BLaER1 treated with 17β-estradiol and CSF1 and Interleukin-3, amounts not matched to agents 10 nM and 100 nM (cell line): ENCODE results near the gene IER5.
A peak's percentile ranks its signal among the peaks of the same experiment; 100 is the strongest.

ENCODE experiments used
- H3K27ac ChIP-seq, 11 experiments: shearing (Covaris generic); formaldehyde crosslinking; 2 replicates each; pipeline ENCODE4 v1.8.1; 2022
- H3K27me3 ChIP-seq, 11 experiments: shearing (Covaris generic); formaldehyde crosslinking; 2 replicates each; pipeline ENCODE4 v1.8.1; 2022
- H3K36me3 ChIP-seq, 11 experiments: shearing (Covaris generic); formaldehyde crosslinking; 2 replicates each; pipeline ENCODE4 v1.8.1; 2022
- H3K4me1 ChIP-seq, 10 experiments: shearing (Covaris generic); formaldehyde crosslinking; 2 replicates each; pipeline ENCODE4 v1.8.1; 2022
- H3K4me2 ChIP-seq, 11 experiments: shearing (Covaris generic); formaldehyde crosslinking; 2 replicates each; pipeline ENCODE4 v1.8.1; 2022
- H3K4me3 ChIP-seq, 10 experiments: shearing (Covaris generic); formaldehyde crosslinking; 2 replicates each; pipeline ENCODE4 v1.8.1; 2022
- H3K9ac ChIP-seq, 11 experiments: shearing (Covaris generic); formaldehyde crosslinking; 2 replicates each; pipeline ENCODE4 v1.8.1; 2022
- H3K9me3 ChIP-seq, 11 experiments: shearing (Covaris generic); formaldehyde crosslinking; replicated peaks in 1 of 11; 2 replicates each; pipeline ENCODE4 v1.8.1; 2022
- H4K20me1 ChIP-seq, 11 experiments: shearing (Covaris generic); formaldehyde crosslinking; 2 replicates each; pipeline ENCODE4 v1.8.1; 2022
- Cebpa-rat ChIP-seq, 11 experiments: shearing (Covaris generic); IDR thresholded peaks; 2 replicates each; pipeline ENCODE4 v1.8.1; 2022

Gene IER5

GRCh38 chr1:181119093-181119989 is 30.8 kb downstream of the IER5 start:
- no peak for TF ChIP-seq Cebpa-rat (IDR thresholded peaks at IDR 0.05)
- Histone ChIP-seq H3K36me3 (no peaks in the 10 kb centered on the region), H3K4me1 (peaks cover 7 to 56% (median 20%) of the 10 kb centered on the region in 10 experiments), H3K4me3 (no peak overlapping the region), H4K20me1 (no peaks in the 10 kb centered on the region), H3K27me3 (no peaks in the 10 kb centered on the region), H3K9ac (no peak overlapping the region), H3K27ac (no peak overlapping the region), H3K4me2 (peak overlapping the region in 2 of 11 experiments; percentile 23 to 31; a peak in 2 of 22 replicates), H3K9me3 (no peaks in the 10 kb centered on the region)

- Histone ChIP-seq H3K9me3 (no peaks in the 10 kb centered on the region), H3K4me2 (peak overlapping the region in 1 of 11 experiments; percentile 18; a peak in 1 of 22 replicates), H4K20me1 (no peaks in the 10 kb centered on the region), H3K4me1 (peaks cover 14 to 60% (median 27%) of the 10 kb centered on the region in 10 experiments), H3K4me3 (no peak overlapping the region), H3K27me3 (no peaks in the 10 kb centered on the region), H3K36me3 (no peaks in the 10 kb centered on the region), H3K27ac (no peak overlapping the region), H3K9ac (no peak overlapping the region)
- no peak for TF ChIP-seq Cebpa-rat (IDR thresholded peaks at IDR 0.05)
These were observed 32.4 kb downstream of the IER5 start for GRCh38 chr1:181120924-181121323.

- H3K4me2 ChIP-seq, result no peak overlapping the region
- no peaks in the 10 kb centered on the region for H3K27me3 ChIP-seq
- no peak overlapping the region for H3K4me3 ChIP-seq
- no peak for TF ChIP-seq Cebpa-rat (IDR thresholded peaks at IDR 0.05)
- no peak overlapping the region for H3K9ac ChIP-seq
- no peak overlapping the region for H3K27ac ChIP-seq
- H3K9me3 ChIP-seq, result no peaks in the 10 kb centered on the region
- no peaks in the 10 kb centered on the region for H3K36me3 ChIP-seq
- H3K4me1 ChIP-seq, result peaks cover 14 to 62% (median 29%) of the 10 kb centered on the region in 10 experiments
- no peaks in the 10 kb centered on the region for H4K20me1 ChIP-seq
These were observed 33.0 kb downstream of the IER5 start for GRCh38 chr1:181121498-181121897.

- H3K9ac ChIP-seq, result no peak overlapping the region
- H3K4me3 ChIP-seq, result no peak overlapping the region
- H3K4me1 ChIP-seq, result peaks cover 20 to 67% (median 35%) of the 10 kb centered on the region in 10 experiments
- H3K9me3 ChIP-seq, result no peaks in the 10 kb centered on the region
- TF ChIP-seq Cebpa-rat (IDR thresholded peaks at IDR 0.05), result no peak
- H3K4me2 ChIP-seq, result peak overlapping the region in 2 of 11 experiments; percentile 68 to 81; a peak in 2 of 22 replicates
- no peaks in the 10 kb centered on the region for H3K36me3 ChIP-seq
- H3K27me3 ChIP-seq, result no peaks in the 10 kb centered on the region
- no peaks in the 10 kb centered on the region for H4K20me1 ChIP-seq
- no peak overlapping the region for H3K27ac ChIP-seq
These were observed 33.7 kb downstream of the IER5 start for GRCh38 chr1:181122222-181122621.

GRCh38 chr1:181123173-181123572 is 34.7 kb downstream of the IER5 start:
- Histone ChIP-seq H3K27me3 (no peaks in the 10 kb centered on the region), H3K4me1 (peaks cover 30 to 67% (median 44%) of the 10 kb centered on the region in 10 experiments), H4K20me1 (no peaks in the 10 kb centered on the region), H3K4me2 (peak overlapping the region in 5 of 11 experiments; percentile 31 to 81 (median 66); a peak in 8 of 22 replicates), H3K4me3 (no peak overlapping the region), H3K36me3 (no peaks in the 10 kb centered on the region), H3K9me3 (no peaks in the 10 kb centered on the region), H3K27ac (peak overlapping the region in 1 of 11 experiments; percentile 2; a peak in 1 of 22 replicates), H3K9ac (no peak overlapping the region)
- no peak for TF ChIP-seq Cebpa-rat (IDR thresholded peaks at IDR 0.05)

GRCh38 chr1:181124291-181124751 is 35.8 kb downstream of the IER5 start:
- no peak overlapping the region for H3K9ac ChIP-seq
- H3K9me3 ChIP-seq, result no peaks in the 10 kb centered on the region
- H3K4me1 ChIP-seq, result peaks cover 41 to 78% (median 56%) of the 10 kb centered on the region in 10 experiments
- H4K20me1 ChIP-seq, result no peaks in the 10 kb centered on the region
- no peak for TF ChIP-seq Cebpa-rat (IDR thresholded peaks at IDR 0.05)
- H3K27me3 ChIP-seq, result no peaks in the 10 kb centered on the region
- no peak overlapping the region for H3K4me3 ChIP-seq
- peak overlapping the region in 4 of 11 experiments; percentile 35 to 41 (median 36); a peak in 5 of 22 replicates for H3K27ac ChIP-seq
- H3K36me3 ChIP-seq, result no peaks in the 10 kb centered on the region
- H3K4me2 ChIP-seq, result peak overlapping the region; percentile 31 to 81 (median 59); a peak in 21 of 22 replicates

- Histone ChIP-seq H4K20me1 (no peaks in the 10 kb centered on the region), H3K4me1 (peaks cover 61 to 84% (median 73%) of the 10 kb centered on the region in 10 experiments), H3K4me2 (peak overlapping the region in 3 of 11 experiments; percentile 60 to 99 (median 90); a peak in 4 of 22 replicates), H3K36me3 (no peaks in the 10 kb centered on the region), H3K27ac (no peak overlapping the region), H3K9ac (no peak overlapping the region), H3K27me3 (no peaks in the 10 kb centered on the region), H3K9me3 (no peaks in the 10 kb centered on the region), H3K4me3 (no peak overlapping the region)
- TF ChIP-seq Cebpa-rat (IDR thresholded peaks at IDR 0.05), result no peak
These were observed 37.8 kb downstream of the IER5 start for GRCh38 chr1:181126289-181126688.

- no peak overlapping the region for H3K9ac ChIP-seq
- TF ChIP-seq Cebpa-rat (IDR thresholded peaks at IDR 0.05), result no peak
- no peak overlapping the region for H3K4me3 ChIP-seq
- H3K27ac ChIP-seq, result peak overlapping the region in 1 of 11 experiments; percentile 21; a peak in 2 of 22 replicates
- H3K36me3 ChIP-seq, result no peaks in the 10 kb centered on the region
- peak overlapping the region in 8 of 11 experiments; percentile 1 to 100 (median 93); a peak in 11 of 22 replicates for H3K4me2 ChIP-seq
- no peaks in the 10 kb centered on the region for H3K9me3 ChIP-seq
- H4K20me1 ChIP-seq, result no peaks in the 10 kb centered on the region
- peaks cover 68 to 91% (median 80%) of the 10 kb centered on the region in 10 experiments for H3K4me1 ChIP-seq
- peaks cover 0 to 5% (median 0%) of the 10 kb centered on the region in 11 experiments; a peak in 2 of 22 replicates for H3K27me3 ChIP-seq
These were observed 38.5 kb downstream of the IER5 start for GRCh38 chr1:181126871-181127587.
